ENCODE measurements around the gene ALKBH7. TPM values are rescaled to one million over a fixed set of nuclear protein-coding genes. Genes with fewer than 3 reads are reported as not detected.
A peak's percentile ranks its signal among the peaks of the same experiment; 100 is the strongest.

Gene ALKBH7
- total and polyA plus RNA-seq, 7 experiments from 2014 or later = 33.6 to 142 (median 73.4) TPM

GRCh38 chr19:6362027-6362350, 10.6 kb upstream of the ALKBH7 start:
- Histone ChIP-seq H3K4me3 (ENCODE audit: low read length) (peak overlapping the region; percentile 76), H3K36me3 (ENCODE audit: control insufficient read depth in 2 of 3, insufficient read depth in 3 of 3, low read length in 3 of 3) (peaks cover 14 to 56% (median 16%) of the 10 kb centered on the region in 3 experiments)
- H3K4me1 Mint-ChIP-seq = peaks cover 10 to 37% (median 22%) of the 10 kb centered on the region in 7 donors

GRCh38 chr19:6362351-6362801, 10.2 kb upstream of the ALKBH7 start:
- CTCF ChIA-PET = interaction anchor here (1.9 kb wide), 1 partner anchor 10 kb away, joined by 9 read pairs; the partner anchor contains the start of gene ALKBH7
- H3K9me3 Mint-ChIP-seq = no peaks in the 10 kb centered on the region
- H3K27ac Mint-ChIP-seq = peak overlapping the region; percentile 87 to 98 (median 96)
- Histone ChIP-seq H3K27me3 (ENCODE audit: control insufficient read depth in 2 of 2, insufficient read depth in 2 of 2, low read length in 2 of 2) (no peaks in the 10 kb centered on the region), H3K36me3 (ENCODE audit: control insufficient read depth in 2 of 3, insufficient read depth in 3 of 3, low read length in 3 of 3) (peaks cover 14 to 57% (median 16%) of the 10 kb centered on the region in 3 experiments), H3K9me3 (ENCODE audit: control insufficient read depth in 2 of 3, low read length in 3 of 3) (no peaks in the 10 kb centered on the region), H3K4me3 (ENCODE audit: low read length) (peak overlapping the region; percentile 76), H3K27ac (ENCODE audit: low read depth, low read length) (peak overlapping the region; percentile 82), H3K4me1 (ENCODE audit: control insufficient read depth in 2 of 2, insufficient read depth in 2 of 2, low read length in 2 of 2) (peaks cover 10 to 13% of the 10 kb centered on the region in 2 donors)
- H3K4me3 Mint-ChIP-seq = peak overlapping the region; percentile 83 to 100 (median 97)
- POLR2A ChIA-PET = interaction anchor here (0.6 to 5.5 kb wide), 3 partner anchors 11 to 1509 kb away, joined by 3 to 85 read pairs (median 11); partner anchors contain the start of genes ALKBH7, GTF2F1 and PSPN
- ATAC-seq (peak; percentile 44), DNase-seq (peak in 8 of 9 donors; percentile 39 to 78 (median 69))
- no peaks in the 10 kb centered on the region for H3K27me3 Mint-ChIP-seq
- H3K36me3 Mint-ChIP-seq = peaks cover 0 to 29% (median 9%) of the 10 kb centered on the region in 5 donors
- peaks cover 10 to 37% (median 22%) of the 10 kb centered on the region in 7 donors for H3K4me1 Mint-ChIP-seq
- intact Hi-C loops (cut with micrococcal nuclease) = loop anchor here in 1 of 2 donors (1.0 to 5.0 kb wide), 6 partner anchors 142 to 1172 kb away; partner anchors contain the start of genes PNPLA6, SAFB and SAFB2

More at GRCh38 chr19:6362027-6362350, 10.6 kb upstream of the ALKBH7 start:
- ChIA-PET CTCF (interaction anchor here (1.9 kb wide), 1 partner anchor 10 kb away, joined by 9 read pairs; the partner anchor contains the start of gene ALKBH7), POLR2A (interaction anchor here (0.6 to 5.5 kb wide), 3 partner anchors 11 to 1510 kb away, joined by 3 to 85 read pairs (median 11); partner anchors contain the start of genes ALKBH7, GTF2F1 and PSPN)
- no peak for ATAC-seq
- H3K4me3 Mint-ChIP-seq = peak overlapping the region; percentile 83 to 100 (median 97)
- Histone ChIP-seq H3K9me3 (ENCODE audit: control insufficient read depth in 2 of 3, low read length in 3 of 3) (no peaks in the 10 kb centered on the region), H3K27ac (ENCODE audit: low read depth, low read length) (peak overlapping the region; percentile 82), H3K27me3 (ENCODE audit: control insufficient read depth in 2 of 2, insufficient read depth in 2 of 2, low read length in 2 of 2) (no peaks in the 10 kb centered on the region), H3K4me1 (ENCODE audit: control insufficient read depth in 2 of 2, insufficient read depth in 2 of 2, low read length in 2 of 2) (peaks cover 10 to 13% of the 10 kb centered on the region in 2 donors)
- H3K36me3 Mint-ChIP-seq = peaks cover 0 to 29% (median 8%) of the 10 kb centered on the region in 5 donors
- intact Hi-C loops (cut with micrococcal nuclease) = loop anchor here in 1 of 2 donors (1.0 to 5.0 kb wide), 6 partner anchors 143 to 1173 kb away; partner anchors contain the start of genes PNPLA6, SAFB and SAFB2
- H3K27ac Mint-ChIP-seq = peak overlapping the region; percentile 87 to 98 (median 96)
- H3K27me3 Mint-ChIP-seq = no peaks in the 10 kb centered on the region
- H3K9me3 Mint-ChIP-seq = no peaks in the 10 kb centered on the region
- DNase-seq = no peak

- Mint-ChIP-seq H3K4me1 (peaks cover 13 to 32% (median 20%) of the 10 kb centered on the region in 7 donors), H3K27ac (peak overlapping the region in 4 of 9 donors; percentile 24 to 57 (median 42)), H3K36me3 (peaks cover 0 to 33% (median 11%) of the 10 kb centered on the region in 5 donors), H3K4me3 (peak overlapping the region in 2 of 10 donors; percentile 60 to 74), H3K9me3 (peaks cover 0 to under 1% (median 0%) of the 10 kb centered on the region in 11 donors), H3K27me3 (no peaks in the 10 kb centered on the region)
- Histone ChIP-seq H3K27me3 (ENCODE audit: control insufficient read depth in 2 of 2, insufficient read depth in 2 of 2, low read length in 2 of 2) (no peaks in the 10 kb centered on the region), H3K9me3 (ENCODE audit: control insufficient read depth in 2 of 3, low read length in 3 of 3) (no peaks in the 10 kb centered on the region), H3K27ac (ENCODE audit: low read depth, low read length) (no peak overlapping the region), H3K4me1 (ENCODE audit: control insufficient read depth in 2 of 2, insufficient read depth in 2 of 2, low read length in 2 of 2) (peaks cover 10 to 13% of the 10 kb centered on the region in 2 donors), H3K4me3 (ENCODE audit: low read length) (no peak overlapping the region), H3K36me3 (ENCODE audit: control insufficient read depth in 2 of 3, insufficient read depth in 3 of 3, low read length in 3 of 3) (peaks cover 14 to 68% (median 25%) of the 10 kb centered on the region in 3 experiments)
- intact Hi-C loops (cut with micrococcal nuclease) = loop anchor here in 1 of 2 donors (5.0 kb wide), 3 partner anchors 498 to 742 kb away; partner anchors contain the start of genes SAFB and SAFB2
- CTCF ChIA-PET = interaction anchor here (1.3 kb wide), 1 partner anchor 8 kb away, joined by 5 read pairs; the partner anchor contains the start of gene ALKBH7
- DNase-seq = no peak
- POLR2A ChIA-PET = interaction anchor here (1.9 to 5.5 kb wide), 3 partner anchors 9 to 117 kb away, joined by 5 to 85 read pairs (median 5); partner anchors contain the start of genes ALKBH7, DENND1C, GTF2F1 and PSPN
- ATAC-seq = no peak
These were observed 8.2 kb upstream of the ALKBH7 start for GRCh38 chr19:6364353-6364752.

- Histone ChIP-seq H3K27me3 (ENCODE audit: control insufficient read depth in 2 of 2, insufficient read depth in 2 of 2, low read length in 2 of 2) (no peaks in the 10 kb centered on the region), H3K4me1 (ENCODE audit: control insufficient read depth in 2 of 2, insufficient read depth in 2 of 2, low read length in 2 of 2) (peaks cover 5 to 10% of the 10 kb centered on the region in 2 donors), H3K27ac (ENCODE audit: low read depth, low read length) (peak overlapping the region; percentile 88), H3K4me3 (ENCODE audit: low read length) (peak overlapping the region; percentile 89), H3K9me3 (ENCODE audit: control insufficient read depth in 2 of 3, low read length in 3 of 3) (no peaks in the 10 kb centered on the region), H3K36me3 (ENCODE audit: control insufficient read depth in 2 of 3, insufficient read depth in 3 of 3, low read length in 3 of 3) (peaks cover 0 to 21% (median 6%) of the 10 kb centered on the region in 3 experiments)
- peaks cover 0 to 4% (median under 1%) of the 10 kb centered on the region in 5 donors for H3K36me3 Mint-ChIP-seq
- H3K27me3 Mint-ChIP-seq = no peaks in the 10 kb centered on the region
- H3K9me3 Mint-ChIP-seq = peaks cover 0 to 1% (median 0%) of the 10 kb centered on the region in 11 donors
- peak in 8 of 9 donors; percentile 94 to 100 (median 97) for DNase-seq
- H3K4me3 Mint-ChIP-seq = peak overlapping the region; percentile 82 to 92 (median 88)
- POLR2A ChIA-PET = interaction anchor here (0.6 to 6.4 kb wide), 6 partner anchors 11 to 108 kb away, joined by 4 to 85 read pairs (median 6); partner anchors contain the start of genes CLPP, DENND1C, GTF2F1 and KHSRP
- peak overlapping the region; percentile 66 to 95 (median 92) for H3K27ac Mint-ChIP-seq
- CTCF ChIA-PET = interaction anchor here (0.6 to 1.4 kb wide), 4 partner anchors 10 to 19 kb away, joined by 3 to 9 read pairs (median 4); partner anchors contain the start of genes CLPP and GTF2F1
- peak; percentile 85 for ATAC-seq
- intact Hi-C loops (cut with micrococcal nuclease) = loop anchor here (1.0 to 5.0 kb wide), 18 partner anchors 12 to 1901 kb away; partner anchors contain the start of genes GTF2F1 (in 2 of the 2), HDGFL2 (in 2 of the 2), SH2D3A (in 2 of the 2) and CLPP (in 1 of the 2)
- peaks cover 9 to 23% (median 13%) of the 10 kb centered on the region in 7 donors for H3K4me1 Mint-ChIP-seq
These were observed 660 bp downstream of the ALKBH7 start for GRCh38 chr19:6373096-6373812.

- Mint-ChIP-seq H3K36me3 (peaks cover 0 to 3% (median 0%) of the 10 kb centered on the region in 5 donors), H3K27ac (peak overlapping the region; percentile 59 to 95 (median 81)), H3K27me3 (no peaks in the 10 kb centered on the region), H3K4me1 (peaks cover 9 to 23% (median 13%) of the 10 kb centered on the region in 7 donors), H3K9me3 (peaks cover 0 to 1% (median 0%) of the 10 kb centered on the region in 11 donors), H3K4me3 (peak overlapping the region; percentile 78 to 92 (median 88))
- Histone ChIP-seq H3K4me3 (ENCODE audit: low read length) (peak overlapping the region; percentile 56), H3K4me1 (ENCODE audit: control insufficient read depth in 2 of 2, insufficient read depth in 2 of 2, low read length in 2 of 2) (peaks cover 5 to 10% of the 10 kb centered on the region in 2 donors), H3K27me3 (ENCODE audit: control insufficient read depth in 2 of 2, insufficient read depth in 2 of 2, low read length in 2 of 2) (no peaks in the 10 kb centered on the region), H3K27ac (ENCODE audit: low read depth, low read length) (peak overlapping the region; percentile 56), H3K9me3 (ENCODE audit: control insufficient read depth in 2 of 3, low read length in 3 of 3) (no peaks in the 10 kb centered on the region), H3K36me3 (ENCODE audit: control insufficient read depth in 2 of 3, insufficient read depth in 3 of 3, low read length in 3 of 3) (peaks cover 0 to 16% (median under 1%) of the 10 kb centered on the region in 3 experiments)
- DNase-seq (no peak), ATAC-seq (no peak)
- POLR2A ChIA-PET = interaction anchor here (0.6 to 6.4 kb wide), 2 partner anchors 12 to 16 kb away, joined by 4 to 85 read pairs; partner anchors contain the start of gene CLPP
- CTCF ChIA-PET = no interaction called here
- intact Hi-C loops (cut with micrococcal nuclease) = loop anchor here (1.0 to 5.0 kb wide), 18 partner anchors 12 to 1901 kb away; partner anchors contain the start of genes GTF2F1 (in 2 of the 2), HDGFL2 (in 2 of the 2), SH2D3A (in 2 of the 2) and CLPP (in 1 of the 2)
These were observed 1.2 kb downstream of the ALKBH7 start for GRCh38 chr19:6373813-6374108.
